Liver (tissue), 9 donors: ENCODE results near the gene BSN. TPM values are rescaled to one million over a fixed set of nuclear protein-coding genes. Genes with fewer than 3 reads are reported as not detected.

ENCODE experiments used
- DNase-seq: peaks from one replicate; pipeline ENCODE4 v3.0.0-alpha.2; 2017; ENCODE audit warnings: low spot score
- H3K27ac ChIP-seq, 2 donors: one replicate each; pipeline ENCODE4 v1.7.0; 2013; ENCODE audit warnings: inconsistent platforms in 2 of 2, low read length in 2 of 2, control low read depth in 1 of 2, low read depth in 1 of 2, mild to moderate bottlenecking in 1 of 2
- H3K27me3 ChIP-seq, 4 donors: one replicate each; pipeline versions ENCODE4 v1.6.1 to v1.7.0; 2013; ENCODE audit warnings: low read length in 3 of 4, inconsistent platforms in 1 of 4, mild to moderate bottlenecking in 1 of 4, moderate library complexity in 1 of 4; ENCODE audit not compliant: control insufficient read depth in 4 of 4, insufficient read depth in 4 of 4
- H3K36me3 ChIP-seq, 4 donors: one replicate each; pipeline versions ENCODE4 v1.6.1 to v1.7.0; 2013; ENCODE audit warnings: low read length in 3 of 4, mild to moderate bottlenecking in 3 of 4, low read depth in 1 of 4, moderate library complexity in 1 of 4; ENCODE audit not compliant: control insufficient read depth in 4 of 4, insufficient read depth in 3 of 4
- H3K4me1 ChIP-seq, 4 donors: one replicate each; pipeline versions ENCODE4 v1.6.1 to v1.7.0; 2013; ENCODE audit warnings: low read length in 3 of 4, mild to moderate bottlenecking in 3 of 4, moderate library complexity in 1 of 4; ENCODE audit not compliant: control insufficient read depth in 4 of 4, insufficient read depth in 4 of 4
- H3K4me3 ChIP-seq, 3 donors: one replicate each; pipeline versions ENCODE4 v1.6.1 to v1.7.0; 2013; ENCODE audit warnings: low read length in 3 of 3, control low read depth in 1 of 3, low read depth in 1 of 3, mild to moderate bottlenecking in 1 of 3
- H3K9ac ChIP-seq, 2 donors: one replicate each; pipeline ENCODE4 v1.7.0; 2013; ENCODE audit warnings: low read length in 2 of 2, mild to moderate bottlenecking in 2 of 2, moderate library complexity in 2 of 2, control low read depth in 1 of 2, low read depth in 1 of 2
- H3K9me3 ChIP-seq, 4 donors: one replicate each; pipeline versions ENCODE4 v1.6.1 to v1.7.0; 2013; ENCODE audit warnings: low read length in 3 of 4; ENCODE audit not compliant: control insufficient read depth in 4 of 4
- ATF3 ChIP-seq: IDR thresholded peaks from 2 replicates; pipeline ENCODE4 v1.6.1; 2016; ENCODE audit warnings: antibody characterized with exemption
- EGR1 ChIP-seq, 2 donors: IDR thresholded peaks; 2 replicates each; pipeline ENCODE4 v1.6.1; 2016 to 2018; ENCODE audit warnings: antibody characterized with exemption in 2 of 2, low read depth in 2 of 2
- FOXA1 ChIP-seq: IDR thresholded peaks from 2 replicates; pipeline ENCODE4 v1.6.1; 2016; ENCODE audit warnings: antibody characterized with exemption
- FOXA2 ChIP-seq: IDR thresholded peaks from 2 replicates; pipeline ENCODE4 v1.6.1; 2016; ENCODE audit warnings: antibody characterized with exemption
- GABPA ChIP-seq, 2 donors: IDR thresholded peaks in 1 of 2; conservative IDR thresholded peaks in 1 of 2; 2 replicates each; pipeline ENCODE4 v1.6.1; 2016; ENCODE audit warnings: antibody characterized with exemption in 2 of 2, mild to moderate bottlenecking in 1 of 2, moderate library complexity in 1 of 2
- HNF4A ChIP-seq, 2 donors: conservative IDR thresholded peaks; 2 replicates each; pipeline ENCODE4 v1.6.1; 2016; ENCODE audit warnings: antibody characterized with exemption in 2 of 2, mild to moderate bottlenecking in 2 of 2
- HNF4G ChIP-seq: IDR thresholded peaks from 2 replicates; pipeline ENCODE4 v1.6.1; 2016; ENCODE audit warnings: antibody characterized with exemption
- JUND ChIP-seq, 2 donors: IDR thresholded peaks; 2 replicates each; pipeline ENCODE4 v1.6.1; 2016; ENCODE audit warnings: antibody characterized with exemption in 2 of 2
- NR2F2 ChIP-seq: IDR thresholded peaks from 2 replicates; pipeline ENCODE4 v1.6.1; 2016; ENCODE audit warnings: antibody characterized with exemption
- RAD21 ChIP-seq, 2 donors: IDR thresholded peaks; 2 replicates each; pipeline ENCODE4 v1.6.1; 2016; ENCODE audit warnings: antibody characterized with exemption in 2 of 2, mild to moderate bottlenecking in 2 of 2
- RXRA ChIP-seq, 2 donors: IDR thresholded peaks; 2 replicates each; pipeline ENCODE4 v1.6.1; 2017 to 2018; ENCODE audit warnings: antibody characterized with exemption in 2 of 2, mild to moderate bottlenecking in 1 of 2
- SP1 ChIP-seq: IDR thresholded peaks from 2 replicates; pipeline ENCODE4 v1.6.1; 2018; ENCODE audit warnings: antibody characterized with exemption, mild to moderate bottlenecking
- TAF1 ChIP-seq: conservative IDR thresholded peaks from 2 replicates; pipeline ENCODE4 v1.6.1; 2016; ENCODE audit warnings: antibody characterized with exemption, mild to moderate bottlenecking
- YY1 ChIP-seq: IDR thresholded peaks from 2 replicates; pipeline ENCODE4 v1.6.1; 2016; ENCODE audit warnings: antibody characterized with exemption, mild to moderate bottlenecking
- ZBTB33 ChIP-seq: IDR thresholded peaks from 2 replicates; pipeline ENCODE4 v1.6.1; 2016; ENCODE audit warnings: antibody characterized with exemption
- WGBS: extraction: QIAGEN DNeasy Blood & Tissue Kit; methylation state at CpG from one replicate; pipeline ENCODE4 v1.1.7; 2013; 5-methylcytosine and 5-hydroxymethylcytosine counted together
- polyA plus RNA-seq, 2 donors: library from polyadenylated mRNA; stranded (reverse) in 1 of 2; unstranded in 1 of 2; fragments of 200-250 nt in 1 of 2; fragments of >200 nt in 1 of 2; fragmentation: Nextera tagmentation in 1 of 2; extraction: Ambion mirVana in 1 of 2; gene quantifications; one replicate each; pipeline versions ENCODE4 v1.2.1 to v1.2.3, GENCODE V29; 2013 to 2015
- total RNA-seq, 2 donors: library from RNA; depleted of rRNA; stranded (reverse); fragments of >200 nt; gene quantifications; one replicate each; pipeline ENCODE4 v1.2.3, GENCODE V29; 2014
- TF ChIP-seq, protein P1 (sequence below): IDR thresholded peaks from 2 replicates; pipeline ENCODE4 v1.6.1; 2016; ENCODE audit warnings: antibody characterized with exemption, mild to moderate bottlenecking
- TF ChIP-seq, protein P2 (sequence below): IDR thresholded peaks from 2 replicates; pipeline ENCODE4 v1.6.1; 2016; ENCODE audit warnings: antibody characterized with exemption
- TF ChIP-seq, protein P3 (sequence below): fragments of 150-350 bp; IDR thresholded peaks from 2 replicates; pipeline ENCODE4 v1.5.1; 2017; ENCODE audit warnings: improper control_type of control experiment, low read depth, low read length; ENCODE audit not compliant: missing input control
- donor health status: healthy.
- donor health status: healthy.
- donor health status: healthy.
- donor health status: healthy.
- donor health status: healthy.

Gene BSN
- total and polyA plus RNA-seq, 4 donors = 0.32 to 0.67 (median 0.40) TPM

DNA sequence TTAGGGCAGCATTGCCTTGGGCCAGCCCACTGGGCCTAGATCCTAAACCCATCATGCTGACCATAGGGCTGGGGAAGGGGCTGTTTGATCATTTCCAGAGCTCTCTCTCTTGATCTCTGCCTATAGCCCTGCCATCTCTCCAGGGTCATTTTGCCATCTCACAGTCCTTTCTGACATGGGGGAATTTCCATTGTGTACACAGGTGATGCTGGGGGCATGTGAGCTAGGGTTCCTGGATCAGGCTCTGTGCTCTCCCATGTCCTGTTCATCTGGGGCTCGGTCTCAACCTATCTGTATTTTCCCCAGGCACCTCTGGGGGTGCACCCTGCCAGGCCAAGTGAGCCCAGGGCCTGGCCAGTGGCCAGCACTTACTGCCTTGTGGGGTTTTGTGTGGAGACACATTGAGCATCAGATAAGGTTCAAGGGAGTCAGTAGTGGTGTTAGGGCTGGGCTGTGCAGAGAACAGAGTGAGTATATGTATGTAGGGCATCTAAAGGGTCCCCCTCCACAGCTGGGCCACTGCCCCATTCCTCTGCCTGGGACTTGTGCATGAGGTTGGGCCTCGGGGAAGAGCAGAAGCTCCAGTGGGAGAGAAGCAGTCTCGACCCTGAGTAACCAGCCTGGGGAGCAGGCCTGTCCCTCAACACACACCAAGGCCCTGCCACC, 94.2 kb downstream of the BSN start:
- Histone ChIP-seq H3K27me3 (no peaks in the 10 kb centered on the region), H3K9me3 (no peaks in the 10 kb centered on the region), H3K27ac (no peak overlapping the region), H3K4me3 (no peak overlapping the region), H3K9ac (no peak overlapping the region), H3K4me1 (peaks cover 3 to 25% (median 14%) of the 10 kb centered on the region in 4 donors), H3K36me3 (no peaks in the 10 kb centered on the region)
- DNase-seq = no peak
- TF ChIP-seq ZBTB33 (no peak), RAD21 (IDR thresholded peaks at IDR 0.05) (no peak), TAF1 (no peak), RXRA (IDR thresholded peaks at IDR 0.05) (no peak), YY1 (no peak), SP1 (no peak), ATF3 (no peak), EGR1 (IDR thresholded peaks at IDR 0.05; ENCODE audit: low read depth in 2 of 2) (no peak), FOXA1 (no peak), JUND (IDR thresholded peaks at IDR 0.05) (no peak), FOXA2 (no peak), HNF4A (conservative IDR thresholded peaks at IDR 0.05) (no peak), HNF4G (no peak), NR2F2 (no peak), GABPA (IDR thresholded peaks at IDR 0.05 in 1 of 2, conservative IDR thresholded peaks at IDR 0.05 in 1 of 2) (no peak)
- TF ChIP-seq, protein P1, sequence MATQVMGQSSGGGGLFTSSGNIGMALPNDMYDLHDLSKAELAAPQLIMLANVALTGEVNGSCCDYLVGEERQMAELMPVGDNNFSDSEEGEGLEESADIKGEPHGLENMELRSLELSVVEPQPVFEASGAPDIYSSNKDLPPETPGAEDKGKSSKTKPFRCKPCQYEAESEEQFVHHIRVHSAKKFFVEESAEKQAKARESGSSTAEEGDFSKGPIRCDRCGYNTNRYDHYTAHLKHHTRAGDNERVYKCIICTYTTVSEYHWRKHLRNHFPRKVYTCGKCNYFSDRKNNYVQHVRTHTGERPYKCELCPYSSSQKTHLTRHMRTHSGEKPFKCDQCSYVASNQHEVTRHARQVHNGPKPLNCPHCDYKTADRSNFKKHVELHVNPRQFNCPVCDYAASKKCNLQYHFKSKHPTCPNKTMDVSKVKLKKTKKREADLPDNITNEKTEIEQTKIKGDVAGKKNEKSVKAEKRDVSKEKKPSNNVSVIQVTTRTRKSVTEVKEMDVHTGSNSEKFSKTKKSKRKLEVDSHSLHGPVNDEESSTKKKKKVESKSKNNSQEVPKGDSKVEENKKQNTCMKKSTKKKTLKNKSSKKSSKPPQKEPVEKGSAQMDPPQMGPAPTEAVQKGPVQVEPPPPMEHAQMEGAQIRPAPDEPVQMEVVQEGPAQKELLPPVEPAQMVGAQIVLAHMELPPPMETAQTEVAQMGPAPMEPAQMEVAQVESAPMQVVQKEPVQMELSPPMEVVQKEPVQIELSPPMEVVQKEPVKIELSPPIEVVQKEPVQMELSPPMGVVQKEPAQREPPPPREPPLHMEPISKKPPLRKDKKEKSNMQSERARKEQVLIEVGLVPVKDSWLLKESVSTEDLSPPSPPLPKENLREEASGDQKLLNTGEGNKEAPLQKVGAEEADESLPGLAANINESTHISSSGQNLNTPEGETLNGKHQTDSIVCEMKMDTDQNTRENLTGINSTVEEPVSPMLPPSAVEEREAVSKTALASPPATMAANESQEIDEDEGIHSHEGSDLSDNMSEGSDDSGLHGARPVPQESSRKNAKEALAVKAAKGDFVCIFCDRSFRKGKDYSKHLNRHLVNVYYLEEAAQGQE = no peak
- TF ChIP-seq, protein P2, sequence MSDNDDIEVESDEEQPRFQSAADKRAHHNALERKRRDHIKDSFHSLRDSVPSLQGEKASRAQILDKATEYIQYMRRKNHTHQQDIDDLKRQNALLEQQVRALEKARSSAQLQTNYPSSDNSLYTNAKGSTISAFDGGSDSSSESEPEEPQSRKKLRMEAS = no peak
- TF ChIP-seq, protein P3, sequence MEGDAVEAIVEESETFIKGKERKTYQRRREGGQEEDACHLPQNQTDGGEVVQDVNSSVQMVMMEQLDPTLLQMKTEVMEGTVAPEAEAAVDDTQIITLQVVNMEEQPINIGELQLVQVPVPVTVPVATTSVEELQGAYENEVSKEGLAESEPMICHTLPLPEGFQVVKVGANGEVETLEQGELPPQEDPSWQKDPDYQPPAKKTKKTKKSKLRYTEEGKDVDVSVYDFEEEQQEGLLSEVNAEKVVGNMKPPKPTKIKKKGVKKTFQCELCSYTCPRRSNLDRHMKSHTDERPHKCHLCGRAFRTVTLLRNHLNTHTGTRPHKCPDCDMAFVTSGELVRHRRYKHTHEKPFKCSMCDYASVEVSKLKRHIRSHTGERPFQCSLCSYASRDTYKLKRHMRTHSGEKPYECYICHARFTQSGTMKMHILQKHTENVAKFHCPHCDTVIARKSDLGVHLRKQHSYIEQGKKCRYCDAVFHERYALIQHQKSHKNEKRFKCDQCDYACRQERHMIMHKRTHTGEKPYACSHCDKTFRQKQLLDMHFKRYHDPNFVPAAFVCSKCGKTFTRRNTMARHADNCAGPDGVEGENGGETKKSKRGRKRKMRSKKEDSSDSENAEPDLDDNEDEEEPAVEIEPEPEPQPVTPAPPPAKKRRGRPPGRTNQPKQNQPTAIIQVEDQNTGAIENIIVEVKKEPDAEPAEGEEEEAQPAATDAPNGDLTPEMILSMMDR = no peak
- 87% methylated on average over 3 of the region's 3 CpGs for WGBS
